GM23338 (cell line): Measurements from ENCODE around the gene COL20A1. TPM values are rescaled to one million over a fixed set of nuclear protein-coding genes. Genes with fewer than 3 reads are reported as not detected.

Source experiments
- ATAC-seq: fragments of 200-7000 bp; cut with Tn5 transposase; 3 replicates; pipeline ENCODE4 v1.9.1; 2020
- DNase-seq: peaks from one replicate; pipeline ENCODE4 v3.0.0-alpha.2; 2015; ENCODE audit warnings: low spot score
- H2AFZ ChIP-seq: fragments of 200-600 bp; sonication (generic); 2 replicates; pipeline ENCODE4 v1.8.0; 2016; ENCODE audit warnings: antibody characterized with exemption, mild to moderate bottlenecking, moderate library complexity
- H3F3A ChIP-seq: fragments of 200-600 bp; sonication (generic); replicated peaks from 2 replicates; pipeline ENCODE4 v1.8.0; 2017; ENCODE audit warnings: antibody characterized with exemption, mixed run types, low read depth
- H3K27ac ChIP-seq: fragments of 200-600 bp; sonication (generic); 2 replicates; pipeline ENCODE4 v1.6.1; 2016; ENCODE audit warnings: low read depth
- H3K27me3 ChIP-seq: fragments of 200-600 bp; sonication (generic); 2 replicates; pipeline ENCODE4 v1.8.0; 2016; ENCODE audit warnings: mild to moderate bottlenecking, mixed run types, moderate library complexity; ENCODE audit not compliant: insufficient read depth
- H3K36me3 ChIP-seq: fragments of 200-600 bp; sonication (generic); 2 replicates; pipeline ENCODE4 v1.8.0; 2016; ENCODE audit warnings: mild to moderate bottlenecking; ENCODE audit not compliant: insufficient read depth
- H3K4me1 ChIP-seq: fragments of 200-600 bp; sonication (generic); 2 replicates; pipeline ENCODE4 v1.8.0; 2016; ENCODE audit warnings: mild to moderate bottlenecking, moderate library complexity; ENCODE audit not compliant: insufficient read depth
- H3K4me2 ChIP-seq: fragments of 200-600 bp; sonication (generic); 2 replicates; pipeline ENCODE4 v1.7.1; 2017; ENCODE audit warnings: mixed run types
- H3K4me3 ChIP-seq: fragments of 200-600 bp; sonication (generic); 2 replicates; pipeline ENCODE4 v1.6.1; 2016; ENCODE audit warnings: mixed run types
- H3K79me2 ChIP-seq: fragments of 200-600 bp; sonication (generic); replicated peaks from 2 replicates; pipeline ENCODE4 v1.8.0; 2017; ENCODE audit warnings: mild to moderate bottlenecking; ENCODE audit not compliant: insufficient read depth
- H3K9me2 ChIP-seq: fragments of 200-600 bp; sonication (generic); 2 replicates; pipeline ENCODE4 v1.8.0; 2017; ENCODE audit not compliant: insufficient read depth
- H4K20me1 ChIP-seq: fragments of 200-600 bp; sonication (generic); replicated peaks from 2 replicates; pipeline ENCODE4 v1.8.0; 2017; ENCODE audit warnings: mild to moderate bottlenecking; ENCODE audit not compliant: insufficient read depth
- H3K27ac Mint-ChIP-seq: 2 replicates; pipeline ENCODE4 v1.8.0; 2020; ENCODE audit warnings: inconsistent platforms, mild to moderate bottlenecking, moderate library complexity, mixed read lengths
- H3K27me3 Mint-ChIP-seq: 3 replicates; pipeline ENCODE4 v1.8.0; 2022; ENCODE audit warnings: low read depth, mild to moderate bottlenecking, moderate library complexity, mixed read lengths, inconsistent platforms; ENCODE audit not compliant: insufficient read depth, poor library complexity
- H3K36me3 Mint-ChIP-seq: 3 replicates; pipeline ENCODE4 v1.8.0; 2021; ENCODE audit warnings: low read depth, mild to moderate bottlenecking, inconsistent platforms, moderate library complexity, mixed read lengths
- H3K4me1 Mint-ChIP-seq: 3 replicates; pipeline ENCODE4 v1.8.0; 2020; ENCODE audit warnings: mild to moderate bottlenecking, inconsistent platforms, mixed read lengths
- H3K4me3 Mint-ChIP-seq: 3 replicates; pipeline ENCODE4 v1.8.0; 2021; ENCODE audit warnings: moderate library complexity, mild to moderate bottlenecking, inconsistent platforms, mixed read lengths
- H3K9me3 Mint-ChIP-seq: 3 replicates; pipeline ENCODE4 v1.8.0; 2020; ENCODE audit warnings: moderate library complexity, mild to moderate bottlenecking, inconsistent platforms, mixed read lengths
- CREB1 ChIP-seq: fragments of 250-450 bp; sonication (Bioruptor Pico); IDR thresholded peaks from 2 replicates; pipeline ENCODE4 v1.5.0; 2020; ENCODE audit warnings: low read depth, mild to moderate bottlenecking, moderate library complexity
- EZH2 ChIP-seq: fragments of 200-600 bp; sonication (generic); IDR thresholded peaks from one replicate; pipeline ENCODE4 v1.8.0; 2017; ENCODE audit warnings: antibody characterized with exemption, mild to moderate bottlenecking, low read depth; ENCODE audit not compliant: unreplicated experiment
- EZH2phosphoT487 ChIP-seq: fragments of 200-600 bp; sonication (generic); IDR thresholded peaks from one replicate; pipeline ENCODE4 v1.8.1; 2018; ENCODE audit warnings: antibody characterized with exemption; ENCODE audit not compliant: unreplicated experiment
- JUNB ChIP-seq: IDR thresholded peaks from one replicate; pipeline ENCODE4 v1.6.1; 2016; ENCODE audit warnings: antibody characterized with exemption; ENCODE audit not compliant: unreplicated experiment
- NANOG ChIP-seq: IDR thresholded peaks from 2 replicates; pipeline ENCODE4 v1.6.1; 2016; ENCODE audit warnings: antibody characterized with exemption, borderline replicate concordance
- STAT1 ChIP-seq: IDR thresholded peaks from one replicate; pipeline ENCODE4 v1.6.1; 2016; ENCODE audit warnings: antibody characterized with exemption; ENCODE audit not compliant: unreplicated experiment
- ZNF331 ChIP-seq: fragments of 250-450 bp; sonication (Bioruptor Pico); IDR thresholded peaks from 2 replicates; pipeline ENCODE4 v1.5.0; 2020; ENCODE audit warnings: low read depth, mild to moderate bottlenecking, moderate library complexity
- polyA plus RNA-seq: library from polyadenylated mRNA; unstranded; fragments of >200 nt; fragmentation: Nextera tagmentation; extraction: Ambion mirVana; gene quantifications from 2 replicates; pipeline ENCODE4 v1.2.1, GENCODE V29; 2016
- total RNA-seq: library from RNA; depleted of rRNA; stranded (reverse); fragments of >200 nt; shearing (Covaris generic); gene quantifications from 2 replicates; pipeline ENCODE4 v1.2.3, GENCODE V29; 2014
- TF ChIP-seq, protein P1 (sequence below): IDR thresholded peaks from one replicate; pipeline ENCODE4 v1.6.1; 2018; ENCODE audit warnings: antibody characterized with exemption; ENCODE audit not compliant: unreplicated experiment
- TF ChIP-seq, protein P2 (sequence below): fragments of 250-450 bp; sonication (Bioruptor Pico); IDR thresholded peaks from 2 replicates; pipeline ENCODE4 v1.5.0; 2020; ENCODE audit warnings: mild to moderate bottlenecking, moderate library complexity
- TF ChIP-seq, protein P3 (sequence below): IDR thresholded peaks from 2 replicates; pipeline ENCODE4 v1.6.1; 2016; ENCODE audit warnings: antibody characterized with exemption

COL20A1 gene
- total and polyA plus RNA-seq, 2 experiments from 2014 or later = 0.28 to 0.79 TPM

DNA sequence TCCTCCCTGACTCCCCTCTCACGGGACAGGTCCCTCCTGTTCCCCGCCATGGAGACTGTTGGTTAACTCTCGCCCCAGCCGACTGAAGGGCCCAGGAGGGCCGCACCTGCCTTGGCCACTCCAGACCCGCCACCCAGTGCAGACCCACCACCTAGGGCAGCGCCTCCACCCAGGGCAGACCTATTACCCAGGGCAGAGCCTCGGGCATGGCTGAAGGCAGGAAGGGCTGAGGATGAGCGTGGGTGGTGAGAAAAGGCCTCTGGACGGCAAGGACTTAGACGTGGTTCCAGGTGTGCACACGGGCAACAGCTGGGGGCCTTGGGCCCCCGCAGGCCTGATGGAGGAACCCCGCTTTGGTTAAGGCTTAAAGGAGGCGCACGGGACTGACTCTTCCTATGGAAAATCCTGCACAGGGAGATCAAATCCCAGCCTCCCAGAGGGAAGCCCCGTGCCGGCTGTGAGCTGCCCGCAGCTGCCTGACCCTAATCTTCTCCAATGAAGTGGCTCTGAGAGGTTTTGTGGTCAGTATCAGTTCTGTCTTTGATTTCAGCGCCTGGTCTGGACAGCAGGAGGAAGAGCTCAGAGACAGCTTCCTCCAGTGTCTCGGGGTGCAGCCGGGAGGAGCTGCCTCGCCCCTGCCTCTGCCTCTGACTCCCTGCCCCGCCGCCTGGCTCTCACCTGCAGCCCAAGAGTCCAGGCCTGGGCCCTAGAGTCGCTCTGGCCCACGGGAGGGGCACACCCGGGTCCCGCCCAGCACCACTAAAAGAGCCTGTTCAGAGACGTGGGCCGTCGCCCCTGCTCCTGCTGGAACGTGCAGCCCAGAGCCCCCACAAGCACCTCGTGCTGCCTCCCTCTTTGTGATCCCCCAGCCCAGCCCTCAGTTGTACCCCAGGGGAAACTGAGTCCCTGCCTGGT is 80.2 kb downstream of the COL20A1 start:
- H3K27ac ChIP-seq = no peak overlapping the region
- no peaks in the 10 kb centered on the region for H4K20me1 ChIP-seq
- Mint-ChIP-seq H3K36me3 (no peaks in the 10 kb centered on the region), H3K4me3 (no peak overlapping the region), H3K27me3 (peaks cover 11% of the 10 kb centered on the region), H3K9me3 (no peaks in the 10 kb centered on the region), H3K27ac (no peak overlapping the region), H3K4me1 (peaks cover 23% of the 10 kb centered on the region)
- no peaks in the 10 kb centered on the region for H3K9me2 ChIP-seq
- DNase-seq = no peak
- no peaks in the 10 kb centered on the region for H3K36me3 ChIP-seq
- no peaks in the 10 kb centered on the region for H3K79me2 ChIP-seq
- no peak overlapping the region for H3K4me2 ChIP-seq
- no peak for TF ChIP-seq JUNB
- TF ChIP-seq STAT1 = no peak
- no peak for TF ChIP-seq NANOG
- TF ChIP-seq, protein P1, sequence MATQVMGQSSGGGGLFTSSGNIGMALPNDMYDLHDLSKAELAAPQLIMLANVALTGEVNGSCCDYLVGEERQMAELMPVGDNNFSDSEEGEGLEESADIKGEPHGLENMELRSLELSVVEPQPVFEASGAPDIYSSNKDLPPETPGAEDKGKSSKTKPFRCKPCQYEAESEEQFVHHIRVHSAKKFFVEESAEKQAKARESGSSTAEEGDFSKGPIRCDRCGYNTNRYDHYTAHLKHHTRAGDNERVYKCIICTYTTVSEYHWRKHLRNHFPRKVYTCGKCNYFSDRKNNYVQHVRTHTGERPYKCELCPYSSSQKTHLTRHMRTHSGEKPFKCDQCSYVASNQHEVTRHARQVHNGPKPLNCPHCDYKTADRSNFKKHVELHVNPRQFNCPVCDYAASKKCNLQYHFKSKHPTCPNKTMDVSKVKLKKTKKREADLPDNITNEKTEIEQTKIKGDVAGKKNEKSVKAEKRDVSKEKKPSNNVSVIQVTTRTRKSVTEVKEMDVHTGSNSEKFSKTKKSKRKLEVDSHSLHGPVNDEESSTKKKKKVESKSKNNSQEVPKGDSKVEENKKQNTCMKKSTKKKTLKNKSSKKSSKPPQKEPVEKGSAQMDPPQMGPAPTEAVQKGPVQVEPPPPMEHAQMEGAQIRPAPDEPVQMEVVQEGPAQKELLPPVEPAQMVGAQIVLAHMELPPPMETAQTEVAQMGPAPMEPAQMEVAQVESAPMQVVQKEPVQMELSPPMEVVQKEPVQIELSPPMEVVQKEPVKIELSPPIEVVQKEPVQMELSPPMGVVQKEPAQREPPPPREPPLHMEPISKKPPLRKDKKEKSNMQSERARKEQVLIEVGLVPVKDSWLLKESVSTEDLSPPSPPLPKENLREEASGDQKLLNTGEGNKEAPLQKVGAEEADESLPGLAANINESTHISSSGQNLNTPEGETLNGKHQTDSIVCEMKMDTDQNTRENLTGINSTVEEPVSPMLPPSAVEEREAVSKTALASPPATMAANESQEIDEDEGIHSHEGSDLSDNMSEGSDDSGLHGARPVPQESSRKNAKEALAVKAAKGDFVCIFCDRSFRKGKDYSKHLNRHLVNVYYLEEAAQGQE = no peak
- TF ChIP-seq EZH2 = no peak
- no peak for TF ChIP-seq CREB1 (CRISPR knock-in tag)
- TF ChIP-seq EZH2phosphoT487 = no peak
- no peak for ATAC-seq
- H2AFZ ChIP-seq = no peak overlapping the region
- peaks cover 15% of the 10 kb centered on the region for H3K4me1 ChIP-seq
- H3K4me3 ChIP-seq = no peak overlapping the region
- H3F3A ChIP-seq = no peaks in the 10 kb centered on the region
- no peaks in the 10 kb centered on the region for H3K27me3 ChIP-seq

DNA sequence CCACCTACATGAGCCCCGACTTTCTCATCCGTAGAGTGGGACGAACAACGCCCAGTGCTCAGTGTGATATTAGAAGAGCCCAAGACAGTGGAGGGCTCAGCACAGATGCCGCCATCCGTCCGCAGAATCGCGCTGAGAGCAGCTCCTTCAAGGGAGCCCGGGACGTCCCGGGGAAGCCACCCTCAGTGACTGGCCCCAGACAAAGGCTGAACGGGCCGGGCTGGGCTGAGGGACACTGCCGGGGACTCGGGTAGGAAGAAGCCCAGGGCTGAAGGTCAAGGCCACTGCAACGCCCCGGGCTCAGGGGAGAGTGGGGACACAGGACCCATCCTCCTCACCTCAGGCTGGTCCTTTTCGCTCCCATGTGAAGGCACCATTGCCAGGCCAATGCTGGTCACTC is 81.0 kb downstream of the COL20A1 start:
- no peak overlapping the region for H3K27ac Mint-ChIP-seq
- H3F3A ChIP-seq = no peaks in the 10 kb centered on the region
- no peak overlapping the region for H3K27ac ChIP-seq
- H3K4me3 Mint-ChIP-seq = no peak overlapping the region
- no peak overlapping the region for H2AFZ ChIP-seq
- no peaks in the 10 kb centered on the region for H3K9me2 ChIP-seq
- no peaks in the 10 kb centered on the region for H3K36me3 ChIP-seq
- peaks cover 14% of the 10 kb centered on the region for H3K27me3 Mint-ChIP-seq
- peaks cover 28% of the 10 kb centered on the region for H3K4me1 Mint-ChIP-seq
- no peaks in the 10 kb centered on the region for H3K79me2 ChIP-seq
- no peak for DNase-seq
- no peaks in the 10 kb centered on the region for H3K36me3 Mint-ChIP-seq
- no peak for ATAC-seq
- no peak overlapping the region for H3K4me3 ChIP-seq
- peaks cover 18% of the 10 kb centered on the region for H3K4me1 ChIP-seq
- H3K9me3 Mint-ChIP-seq = no peaks in the 10 kb centered on the region
- H3K4me2 ChIP-seq = no peak overlapping the region
- no peaks in the 10 kb centered on the region for H4K20me1 ChIP-seq
- no peaks in the 10 kb centered on the region for H3K27me3 ChIP-seq
- TF ChIP-seq CREB1 (CRISPR knock-in tag) (no peak), ZNF331 (CRISPR knock-in tag) (no peak), NANOG (no peak), EZH2phosphoT487 (no peak), EZH2 (no peak)
- TF ChIP-seq, protein P2, sequence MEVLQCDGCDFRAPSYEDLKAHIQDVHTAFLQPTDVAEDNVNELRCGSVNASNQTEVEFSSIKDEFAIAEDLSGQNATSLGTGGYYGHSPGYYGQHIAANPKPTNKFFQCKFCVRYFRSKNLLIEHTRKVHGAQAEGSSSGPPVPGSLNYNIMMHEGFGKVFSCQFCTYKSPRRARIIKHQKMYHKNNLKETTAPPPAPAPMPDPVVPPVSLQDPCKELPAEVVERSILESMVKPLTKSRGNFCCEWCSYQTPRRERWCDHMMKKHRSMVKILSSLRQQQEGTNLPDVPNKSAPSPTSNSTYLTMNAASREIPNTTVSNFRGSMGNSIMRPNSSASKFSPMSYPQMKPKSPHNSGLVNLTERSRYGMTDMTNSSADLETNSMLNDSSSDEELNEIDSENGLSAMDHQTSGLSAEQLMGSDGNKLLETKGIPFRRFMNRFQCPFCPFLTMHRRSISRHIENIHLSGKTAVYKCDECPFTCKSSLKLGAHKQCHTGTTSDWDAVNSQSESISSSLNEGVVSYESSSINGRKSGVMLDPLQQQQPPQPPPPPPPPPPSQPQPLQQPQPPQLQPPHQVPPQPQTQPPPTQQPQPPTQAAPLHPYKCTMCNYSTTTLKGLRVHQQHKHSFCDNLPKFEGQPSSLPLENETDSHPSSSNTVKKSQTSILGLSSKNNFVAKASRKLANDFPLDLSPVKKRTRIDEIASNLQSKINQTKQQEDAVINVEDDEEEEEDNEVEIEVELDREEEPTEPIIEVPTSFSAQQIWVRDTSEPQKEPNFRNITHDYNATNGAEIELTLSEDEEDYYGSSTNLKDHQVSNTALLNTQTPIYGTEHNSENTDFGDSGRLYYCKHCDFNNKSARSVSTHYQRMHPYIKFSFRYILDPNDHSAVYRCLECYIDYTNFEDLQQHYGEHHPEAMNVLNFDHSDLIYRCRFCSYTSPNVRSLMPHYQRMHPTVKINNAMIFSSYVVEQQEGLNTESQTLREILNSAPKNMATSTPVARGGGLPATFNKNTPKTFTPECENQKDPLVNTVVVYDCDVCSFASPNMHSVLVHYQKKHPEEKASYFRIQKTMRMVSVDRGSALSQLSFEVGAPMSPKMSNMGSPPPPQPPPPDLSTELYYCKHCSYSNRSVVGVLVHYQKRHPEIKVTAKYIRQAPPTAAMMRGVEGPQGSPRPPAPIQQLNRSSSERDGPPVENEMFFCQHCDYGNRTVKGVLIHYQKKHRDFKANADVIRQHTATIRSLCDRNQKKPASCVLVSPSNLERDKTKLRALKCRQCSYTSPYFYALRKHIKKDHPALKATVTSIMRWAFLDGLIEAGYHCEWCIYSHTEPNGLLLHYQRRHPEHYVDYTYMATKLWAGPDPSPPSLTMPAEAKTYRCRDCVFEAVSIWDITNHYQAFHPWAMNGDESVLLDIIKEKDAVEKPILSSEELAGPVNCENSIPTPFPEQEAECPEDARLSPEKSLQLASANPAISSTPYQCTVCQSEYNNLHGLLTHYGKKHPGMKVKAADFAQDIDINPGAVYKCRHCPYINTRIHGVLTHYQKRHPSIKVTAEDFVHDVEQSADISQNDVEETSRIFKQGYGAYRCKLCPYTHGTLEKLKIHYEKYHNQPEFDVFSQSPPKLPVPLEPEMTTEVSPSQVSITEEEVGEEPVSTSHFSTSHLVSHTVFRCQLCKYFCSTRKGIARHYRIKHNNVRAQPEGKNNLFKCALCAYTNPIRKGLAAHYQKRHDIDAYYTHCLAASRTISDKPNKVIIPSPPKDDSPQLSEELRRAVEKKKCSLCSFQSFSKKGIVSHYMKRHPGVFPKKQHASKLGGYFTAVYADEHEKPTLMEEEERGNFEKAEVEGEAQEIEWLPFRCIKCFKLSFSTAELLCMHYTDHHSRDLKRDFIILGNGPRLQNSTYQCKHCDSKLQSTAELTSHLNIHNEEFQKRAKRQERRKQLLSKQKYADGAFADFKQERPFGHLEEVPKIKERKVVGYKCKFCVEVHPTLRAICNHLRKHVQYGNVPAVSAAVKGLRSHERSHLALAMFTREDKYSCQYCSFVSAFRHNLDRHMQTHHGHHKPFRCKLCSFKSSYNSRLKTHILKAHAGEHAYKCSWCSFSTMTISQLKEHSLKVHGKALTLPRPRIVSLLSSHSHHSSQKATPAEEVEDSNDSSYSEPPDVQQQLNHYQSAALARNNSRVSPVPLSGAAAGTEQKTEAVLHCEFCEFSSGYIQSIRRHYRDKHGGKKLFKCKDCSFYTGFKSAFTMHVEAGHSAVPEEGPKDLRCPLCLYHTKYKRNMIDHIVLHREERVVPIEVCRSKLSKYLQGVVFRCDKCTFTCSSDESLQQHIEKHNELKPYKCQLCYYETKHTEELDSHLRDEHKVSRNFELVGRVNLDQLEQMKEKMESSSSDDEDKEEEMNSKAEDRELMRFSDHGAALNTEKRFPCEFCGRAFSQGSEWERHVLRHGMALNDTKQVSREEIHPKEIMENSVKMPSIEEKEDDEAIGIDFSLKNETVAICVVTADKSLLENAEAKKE (CRISPR knock-in tag) = no peak
- TF ChIP-seq, protein P3, sequence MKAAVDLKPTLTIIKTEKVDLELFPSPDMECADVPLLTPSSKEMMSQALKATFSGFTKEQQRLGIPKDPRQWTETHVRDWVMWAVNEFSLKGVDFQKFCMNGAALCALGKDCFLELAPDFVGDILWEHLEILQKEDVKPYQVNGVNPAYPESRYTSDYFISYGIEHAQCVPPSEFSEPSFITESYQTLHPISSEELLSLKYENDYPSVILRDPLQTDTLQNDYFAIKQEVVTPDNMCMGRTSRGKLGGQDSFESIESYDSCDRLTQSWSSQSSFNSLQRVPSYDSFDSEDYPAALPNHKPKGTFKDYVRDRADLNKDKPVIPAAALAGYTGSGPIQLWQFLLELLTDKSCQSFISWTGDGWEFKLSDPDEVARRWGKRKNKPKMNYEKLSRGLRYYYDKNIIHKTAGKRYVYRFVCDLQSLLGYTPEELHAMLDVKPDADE = no peak
